ENCODE measurements around the gene LRIT2.
A peak's percentile ranks its signal among the peaks of the same experiment; 100 is the strongest.

The LRIT2 gene, protein sequence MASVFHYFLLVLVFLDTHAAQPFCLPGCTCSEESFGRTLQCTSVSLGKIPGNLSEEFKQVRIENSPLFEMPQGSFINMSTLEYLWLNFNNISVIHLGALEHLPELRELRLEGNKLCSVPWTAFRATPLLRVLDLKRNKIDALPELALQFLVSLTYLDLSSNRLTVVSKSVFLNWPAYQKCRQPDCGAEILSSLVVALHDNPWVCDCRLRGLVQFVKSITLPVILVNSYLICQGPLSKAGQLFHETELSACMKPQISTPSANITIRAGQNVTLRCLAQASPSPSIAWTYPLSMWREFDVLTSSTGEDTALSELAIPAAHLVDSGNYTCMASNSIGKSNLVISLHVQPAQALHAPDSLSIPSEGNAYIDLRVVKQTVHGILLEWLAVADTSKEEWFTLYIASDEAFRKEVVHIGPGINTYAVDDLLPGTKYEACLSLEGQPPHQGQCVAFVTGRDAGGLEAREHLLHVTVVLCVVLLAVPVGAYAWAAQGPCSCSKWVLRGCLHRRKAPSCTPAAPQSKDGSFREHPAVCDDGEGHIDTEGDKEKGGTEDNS

GRCh38 chr10:84225427-84226173, at the start of gene LRIT2:
TSS of gene LRIT2 (minus strand) at chr10:84225544. CDS start at chr10:84225520, 24 bp downstream.
- H3K4me3 ChIP-seq (ENCODE audit: low read depth, low read length): no peak within 1 kb of the TSS
- DNase-seq (ENCODE audit: low read depth): no peak
- TF ChIP-seq, protein P1, sequence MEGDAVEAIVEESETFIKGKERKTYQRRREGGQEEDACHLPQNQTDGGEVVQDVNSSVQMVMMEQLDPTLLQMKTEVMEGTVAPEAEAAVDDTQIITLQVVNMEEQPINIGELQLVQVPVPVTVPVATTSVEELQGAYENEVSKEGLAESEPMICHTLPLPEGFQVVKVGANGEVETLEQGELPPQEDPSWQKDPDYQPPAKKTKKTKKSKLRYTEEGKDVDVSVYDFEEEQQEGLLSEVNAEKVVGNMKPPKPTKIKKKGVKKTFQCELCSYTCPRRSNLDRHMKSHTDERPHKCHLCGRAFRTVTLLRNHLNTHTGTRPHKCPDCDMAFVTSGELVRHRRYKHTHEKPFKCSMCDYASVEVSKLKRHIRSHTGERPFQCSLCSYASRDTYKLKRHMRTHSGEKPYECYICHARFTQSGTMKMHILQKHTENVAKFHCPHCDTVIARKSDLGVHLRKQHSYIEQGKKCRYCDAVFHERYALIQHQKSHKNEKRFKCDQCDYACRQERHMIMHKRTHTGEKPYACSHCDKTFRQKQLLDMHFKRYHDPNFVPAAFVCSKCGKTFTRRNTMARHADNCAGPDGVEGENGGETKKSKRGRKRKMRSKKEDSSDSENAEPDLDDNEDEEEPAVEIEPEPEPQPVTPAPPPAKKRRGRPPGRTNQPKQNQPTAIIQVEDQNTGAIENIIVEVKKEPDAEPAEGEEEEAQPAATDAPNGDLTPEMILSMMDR (IDR thresholded peaks at IDR 0.05; ENCODE audit: control insufficient read depth, extremely low read depth, insufficient read depth): no peak

DNA sequence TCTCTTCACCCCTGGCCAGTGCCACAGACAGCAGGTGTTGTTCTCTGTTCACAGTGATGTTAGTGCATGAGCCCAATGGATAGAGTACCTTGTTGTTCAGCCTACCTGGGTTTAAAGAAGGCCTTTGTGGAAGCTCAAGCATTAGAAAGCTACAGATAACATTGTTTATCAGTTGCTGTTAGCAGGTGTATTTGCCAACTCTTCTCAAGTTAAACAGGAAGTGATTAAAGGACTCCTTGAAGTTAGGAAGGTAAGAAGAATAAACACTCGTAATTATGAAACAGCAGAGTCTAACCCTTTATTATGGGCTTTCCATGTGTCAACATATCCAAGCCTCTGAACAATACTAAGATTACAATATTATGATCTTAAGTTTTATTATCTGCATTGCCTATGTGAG, 45.4 kb upstream of the LRIT2 start:
- no peak overlapping the region for H3K4me3 ChIP-seq (ENCODE audit: low read depth, low read length)
- DNase-seq (ENCODE audit: low read depth): peak; percentile 65
- TF ChIP-seq, protein P1 (IDR thresholded peaks at IDR 0.05; ENCODE audit: control insufficient read depth, extremely low read depth, insufficient read depth): no peak

- no peak for DNase-seq (ENCODE audit: low read depth)
- no peak overlapping the region for H3K4me3 ChIP-seq (ENCODE audit: low read depth, low read length)
- TF ChIP-seq, protein P1 (IDR thresholded peaks at IDR 0.05; ENCODE audit: control insufficient read depth, extremely low read depth, insufficient read depth): no peak
Measured at GRCh38 chr10:84269773-84270172, 44.4 kb upstream of the LRIT2 start.

GRCh38 chr10:84269162-84269561, 43.8 kb upstream of the LRIT2 start:
- TF ChIP-seq, protein P1 (IDR thresholded peaks at IDR 0.05; ENCODE audit: control insufficient read depth, extremely low read depth, insufficient read depth): no peak
- DNase-seq (ENCODE audit: low read depth): no peak
- H3K4me3 ChIP-seq (ENCODE audit: low read depth, low read length): no peak overlapping the region

DNA sequence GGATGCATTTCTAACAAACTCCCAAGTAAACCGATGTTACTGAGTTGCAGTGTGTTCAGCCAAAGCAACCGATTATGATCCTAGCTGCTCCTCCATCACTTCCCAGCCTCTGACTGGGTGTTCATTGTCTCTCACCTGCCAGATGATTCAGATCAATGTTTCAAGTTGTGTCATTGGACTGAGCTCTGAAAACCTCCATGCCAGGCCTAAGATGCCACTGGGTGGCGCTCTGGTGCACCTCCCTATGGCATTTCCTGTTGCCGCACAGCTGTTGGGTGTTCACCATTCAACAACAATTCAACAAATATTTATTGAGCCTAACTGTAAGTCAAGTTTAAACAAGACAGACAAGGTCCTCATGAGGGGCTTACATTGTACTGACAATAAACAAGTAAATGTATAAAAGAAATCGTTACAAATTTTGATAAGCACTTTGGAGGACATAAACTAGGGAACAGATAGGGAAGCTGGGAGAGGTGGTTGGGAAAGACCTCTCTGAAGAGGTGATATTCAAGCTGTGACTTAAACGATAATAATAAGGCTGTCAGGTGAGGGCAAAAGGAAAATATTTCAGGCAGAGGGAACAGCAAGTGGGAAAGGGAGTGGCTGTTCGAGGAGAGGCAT, 42.3 kb upstream of the LRIT2 start:
- TF ChIP-seq, protein P1 (IDR thresholded peaks at IDR 0.05; ENCODE audit: control insufficient read depth, extremely low read depth, insufficient read depth): peak; percentile 53

GRCh38 chr10:84265418-84265817, 40.1 kb upstream of the LRIT2 start:
- DNase-seq (ENCODE audit: low read depth): no peak
- TF ChIP-seq, protein P1 (IDR thresholded peaks at IDR 0.05; ENCODE audit: control insufficient read depth, extremely low read depth, insufficient read depth): no peak
- no peak overlapping the region for H3K4me3 ChIP-seq (ENCODE audit: low read depth, low read length)

More for the DNA sequence above, 42.3 kb upstream of the LRIT2 start:
- DNase-seq (ENCODE audit: low read depth): no peak
- H3K4me3 ChIP-seq (ENCODE audit: low read depth, low read length): no peak overlapping the region
